Ureter (tissue), 1 donor: ENCODE measurements around the gene DLX4. TPM values are rescaled to one million over a fixed set of nuclear protein-coding genes. Genes with fewer than 3 reads are reported as not detected.
A peak's percentile ranks its signal among the peaks of the same experiment; 100 is the strongest.

Source experiments
- DNase-seq: peaks from one replicate; pipeline ENCODE4 v3.0.0-alpha.2; 2020; ENCODE audit warnings: low spot score
- total RNA-seq: library from RNA; stranded (reverse); gene quantifications from one replicate; pipeline ENCODE4 v1.2.4, GENCODE V29; 2023
- donor health status: DM: yes; HTN: yes; CAD: no.

DLX4 gene
- total RNA-seq, 1 donor from 2014 or later: 1.1 TPM

- DNase-seq: no peak
These were observed 21.9 kb upstream of the DLX4 start for GRCh38 chr17:49946964-49947584.

- DNase-seq: no peak
These were observed 19.4 kb upstream of the DLX4 start for GRCh38 chr17:49949634-49950033.

GRCh38 chr17:49951362-49952082 lies 17.5 kb upstream of the DLX4 start:
- DNase-seq: no peak

GRCh38 chr17:49952209-49952911 lies 16.6 kb upstream of the DLX4 start:
- peak; percentile 85 for DNase-seq

- DNase-seq: no peak
These were observed 16.0 kb upstream of the DLX4 start for GRCh38 chr17:49952912-49953497.

- DNase-seq: no peak
These were observed 13.8 kb upstream of the DLX4 start for GRCh38 chr17:49955157-49955556.

- DNase-seq: no peak
These were observed 12.2 kb upstream of the DLX4 start for GRCh38 chr17:49956780-49957179.

- no peak for DNase-seq
These were observed 11.6 kb upstream of the DLX4 start for GRCh38 chr17:49957350-49957749.

GRCh38 chr17:49958723-49959122 lies 10.3 kb upstream of the DLX4 start:
- no peak for DNase-seq

GRCh38 chr17:49959183-49959935 lies 9.6 kb upstream of the DLX4 start:
- DNase-seq: no peak

- DNase-seq: no peak
These were observed 6.2 kb upstream of the DLX4 start for GRCh38 chr17:49962599-49963308.

GRCh38 chr17:49963309-49963625 lies 5.7 kb upstream of the DLX4 start:
- no peak for DNase-seq

- no peak for DNase-seq
These were observed 5.2 kb upstream of the DLX4 start for GRCh38 chr17:49963626-49964302.

GRCh38 chr17:49964303-49964768 lies 4.7 kb upstream of the DLX4 start:
- DNase-seq: no peak

- DNase-seq: no peak
These were observed 4.0 kb upstream of the DLX4 start for GRCh38 chr17:49964769-49965523.

- DNase-seq: no peak
These were observed 3.5 kb upstream of the DLX4 start for GRCh38 chr17:49965524-49965909.

GRCh38 chr17:49966767-49967166 lies 2.2 kb upstream of the DLX4 start:
- DNase-seq: no peak

- DNase-seq: no peak
These were observed 1.8 kb upstream of the DLX4 start for GRCh38 chr17:49967205-49967604.

GRCh38 chr17:49967621-49968404 lies 1.2 kb upstream of the DLX4 start:
- no peak for DNase-seq
